HG03025 (cell line): ENCODE measurements around the gene BRD2.

Source experiments
- ATAC-seq: cut with Tn5 transposase; IDR thresholded peaks from one replicate; pipeline ENCODE4 v1.9.1; 2021; ENCODE audit warnings: mild to moderate bottlenecking, moderate library complexity; ENCODE audit not compliant: unreplicated experiment, low FRiP score

BRD2 gene

GRCh38 chr6:32983964-32984621 lies 15.7 kb downstream of the BRD2 start:
- no peak for ATAC-seq

GRCh38 chr6:32984622-32985389 lies 16.4 kb downstream of the BRD2 start:
- no peak for ATAC-seq

GRCh38 chr6:32989368-32989767 lies 21.0 kb downstream of the BRD2 start:
- ATAC-seq, result no peak

- ATAC-seq, result no peak
These were observed 23.6 kb downstream of the BRD2 start for GRCh38 chr6:32991972-32992371.

GRCh38 chr6:32993363-32993973 lies 25.1 kb downstream of the BRD2 start:
- no peak for ATAC-seq

GRCh38 chr6:32995448-32995847 lies 27.1 kb downstream of the BRD2 start:
- no peak for ATAC-seq

GRCh38 chr6:33000055-33000454 lies 31.7 kb downstream of the BRD2 start:
- no peak for ATAC-seq

GRCh38 chr6:33001685-33002084 lies 33.3 kb downstream of the BRD2 start:
- ATAC-seq, result no peak

GRCh38 chr6:33004940-33005339 lies 36.5 kb downstream of the BRD2 start:
- ATAC-seq, result no peak

- ATAC-seq, result no peak
These were observed 39.5 kb downstream of the BRD2 start for GRCh38 chr6:33007831-33008400.

GRCh38 chr6:33008944-33009861 lies 40.8 kb downstream of the BRD2 start, which contains the start of gene HLA-DOA:
TSS of gene HLA-DOA (minus strand) at chr6:33009591.
- ATAC-seq, result no peak

- ATAC-seq, result no peak
These were observed 42.0 kb downstream of the BRD2 start for GRCh38 chr6:33010356-33010755.

- no peak for ATAC-seq
These were observed 45.2 kb downstream of the BRD2 start for GRCh38 chr6:33013608-33014007.

GRCh38 chr6:33014841-33015634 lies 46.6 kb downstream of the BRD2 start:
- no peak for ATAC-seq

GRCh38 chr6:33015798-33016197 lies 47.4 kb downstream of the BRD2 start:
- no peak for ATAC-seq

- ATAC-seq, result no peak
These were observed 48.6 kb downstream of the BRD2 start for GRCh38 chr6:33017018-33017417.

GRCh38 chr6:33017694-33018353 lies 49.4 kb downstream of the BRD2 start:
- ATAC-seq, result no peak

- no peak for ATAC-seq
These were observed 50.0 kb downstream of the BRD2 start for GRCh38 chr6:33018418-33018817.

GRCh38 chr6:33018904-33019303 lies 50.5 kb downstream of the BRD2 start:
- ATAC-seq, result no peak
